Measurements from ENCODE around the gene DYSF. TPM values are rescaled to one million over a fixed set of nuclear protein-coding genes. Genes with fewer than 3 reads are reported as not detected.

The DYSF gene
- total RNA-seq, 1 experiment from 2014 or later: 5.5 TPM

- Histone ChIP-seq H3T11ph (ENCODE audit: low read length) (no peak overlapping the region), H3K18ac (ENCODE audit: insufficient read length, low read depth, low read length) (no peak overlapping the region), H4K91ac (ENCODE audit: insufficient read length, low read depth, low read length) (no peak overlapping the region), H3K4me1 (ENCODE audit: insufficient read depth, low read length) (no peaks in the 10 kb centered on the region), H2AK5ac (ENCODE audit: insufficient read length, low read length) (no peak overlapping the region), H3K9ac (ENCODE audit: extremely low read depth, insufficient read length, low read length) (no peak overlapping the region), H2BK12ac (ENCODE audit: insufficient read length, low read depth, low read length) (no peak overlapping the region), H3K56ac (ENCODE audit: insufficient read length, low read depth, low read length) (no peak overlapping the region), H3K23ac (ENCODE audit: insufficient read length, low read depth, low read length) (no peak overlapping the region), H3K14ac (ENCODE audit: insufficient read depth, low read length) (no peak overlapping the region), H3K9me3 (ENCODE audit: control insufficient read depth, low read depth, low read length) (no peaks in the 10 kb centered on the region), H3K79me2 (ENCODE audit: insufficient read depth, low read length) (no peaks in the 10 kb centered on the region), H4K5ac (ENCODE audit: insufficient read length, low read depth, low read length) (no peak overlapping the region), H2AFZ (ENCODE audit: low read length) (no peak overlapping the region), H4K8ac (replicated peaks; ENCODE audit: insufficient read length, low read depth, low read length) (no peak overlapping the region), H4K20me1 (ENCODE audit: control insufficient read depth, insufficient read depth, insufficient read length) (no peaks in the 10 kb centered on the region), H3K4me2 (ENCODE audit: insufficient read depth, insufficient read length, low read length) (no peak overlapping the region), H2BK20ac (ENCODE audit: low read depth, low read length, poor library complexity, severe bottlenecking) (no peak overlapping the region), H2BK15ac (ENCODE audit: low read depth, low read length) (no peak overlapping the region), H3K27me3 (ENCODE audit: insufficient read depth, low read length) (no peaks in the 10 kb centered on the region), H3K79me1 (ENCODE audit: insufficient read depth, low read depth, low read length, poor library complexity, severe bottlenecking) (no peaks in the 10 kb centered on the region), H2BK5ac (ENCODE audit: insufficient read length, low read length) (no peak overlapping the region), H3K23me2 (ENCODE audit: insufficient read length, low read depth, low read length, poor library complexity, severe bottlenecking) (peaks cover 3% of the 10 kb centered on the region), H2BK120ac (ENCODE audit: low read depth, low read length, poor library complexity, severe bottlenecking) (no peak overlapping the region), H3K4ac (ENCODE audit: low read depth, low read length) (no peak overlapping the region), H3K27ac (ENCODE audit: insufficient read length, low read depth, low read length) (no peak overlapping the region)
- H3K27ac Mint-ChIP-seq: peak overlapping the region in 1 of 3 experiments; percentile 24; a peak in 1 of 7 replicates
- H3K4me1 Mint-ChIP-seq: peaks cover 0 to 3% of the 10 kb centered on the region in 2 experiments; a peak in 1 of 4 replicates
- no peaks in the 10 kb centered on the region for H3K9me3 Mint-ChIP-seq
- no peak overlapping the region for H3K4me3 Mint-ChIP-seq
- DNase-seq: peak; percentile 69
- WGBS (ENCODE audit: extremely low coverage, insufficient read length, low lambda C conversion rate): no CpG with 5 or more reads among the region's 28 CpGs
- H3K27me3 Mint-ChIP-seq (ENCODE audit: low read depth): no peaks in the 10 kb centered on the region
- peak; percentile 60 for TF ChIP-seq CTCF (conservative IDR thresholded peaks at IDR 0.05)
- H3K36me3 Mint-ChIP-seq (ENCODE audit: insufficient read depth in 1 of 3, low read depth in 3 of 3): no peaks in the 10 kb centered on the region; a peak in 3 of 7 replicates
These were observed 218.8 kb downstream of the DYSF start for GRCh38 chr2:71671895-71672825.

All from H9 (cell line).